ENCODE results near the gene ADGRG6.
"Not testable (repeated sequence)": the region's sequence is repeated elsewhere in the genome, so short reads cannot be mapped to it uniquely, and the experiment has no call there.

Gene ADGRG6

DNA sequence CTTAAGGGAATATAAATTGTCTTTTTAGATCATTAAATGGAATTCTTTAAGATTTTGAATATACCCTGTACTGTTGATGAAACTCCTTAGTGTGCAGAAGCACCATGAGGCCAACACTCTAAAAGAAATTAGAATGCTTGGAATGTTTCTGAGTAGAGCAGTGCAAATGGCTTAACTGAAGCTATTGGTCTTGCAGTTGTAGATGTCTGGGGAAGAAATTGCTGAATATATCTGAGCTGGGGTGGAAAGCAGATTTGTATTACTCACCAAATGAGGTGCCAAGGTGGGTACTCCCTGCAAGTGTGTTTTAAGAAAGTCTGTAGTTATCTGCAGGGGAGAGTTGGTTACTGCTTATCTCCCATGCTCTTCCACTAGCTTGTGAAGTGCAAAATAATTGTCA lies 119.0 kb downstream of the ADGRG6 start:
- Histone ChIP-seq H3K27me3 (ENCODE audit: control insufficient read depth in 1 of 2, insufficient read depth in 2 of 2, low read length in 2 of 2) (no peaks in the 10 kb centered on the region), H3K36me3 (ENCODE audit: control insufficient read depth in 2 of 2, insufficient read depth in 2 of 2, low read length in 2 of 2) (peaks cover 0 to under 1% of the 10 kb centered on the region in 2 donors), H3K9ac (ENCODE audit: low read length in 2 of 2) (no peak overlapping the region), H3K4me3 (ENCODE audit: low read length in 2 of 2) (no peak overlapping the region), H3K4me1 (ENCODE audit: control insufficient read depth, insufficient read depth, low read length) (no peaks in the 10 kb centered on the region), H3K27ac (ENCODE audit: low read length) (no peak overlapping the region), H3K9me3 (ENCODE audit: control insufficient read depth in 2 of 2, low read length in 2 of 2) (no peaks in the 10 kb centered on the region)

DNA sequence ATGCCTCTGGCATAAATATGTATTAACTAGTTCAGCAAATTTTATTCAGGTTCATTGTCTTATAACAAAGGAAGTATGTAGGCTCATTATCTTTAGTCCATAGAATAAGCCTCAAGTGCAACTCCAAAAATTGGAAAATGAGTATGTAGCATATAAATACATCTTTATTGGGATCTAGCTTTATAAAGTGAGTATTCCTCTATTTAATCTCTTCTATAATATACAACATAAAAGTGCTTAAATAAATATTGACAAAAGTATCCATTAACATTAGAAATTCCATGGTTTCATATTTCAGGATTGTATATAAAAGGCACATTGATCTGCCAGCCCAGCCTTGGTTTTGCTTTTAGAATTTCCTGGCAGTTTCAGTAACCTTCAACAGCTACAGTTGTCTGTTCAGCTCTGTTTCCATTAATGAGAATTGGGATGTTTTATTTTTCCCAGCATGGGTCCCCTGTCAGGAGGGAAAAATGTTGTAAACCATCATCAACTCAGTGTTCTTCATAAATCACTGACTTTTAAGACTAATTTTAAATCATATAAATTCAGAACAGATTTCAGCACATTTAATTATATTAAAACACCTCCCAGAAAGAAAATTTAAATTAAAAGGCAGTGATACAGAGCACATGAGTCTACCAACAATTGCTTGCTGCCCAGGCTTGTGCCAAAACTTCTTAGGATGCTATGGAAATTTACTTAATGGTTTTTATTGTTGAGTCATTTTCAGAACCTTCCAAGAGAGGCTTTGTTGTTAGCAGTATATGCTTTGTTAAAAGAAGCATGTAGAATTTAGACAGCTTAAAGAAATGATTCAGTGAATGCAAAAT lies 119.7 kb downstream of the ADGRG6 start:
- Histone ChIP-seq H3K9ac (ENCODE audit: low read length in 2 of 2) (no peak overlapping the region), H3K4me3 (ENCODE audit: low read length in 2 of 2) (no peak overlapping the region), H3K27me3 (ENCODE audit: control insufficient read depth in 1 of 2, insufficient read depth in 2 of 2, low read length in 2 of 2) (no peaks in the 10 kb centered on the region), H3K27ac (ENCODE audit: low read length) (no peak overlapping the region), H3K36me3 (ENCODE audit: control insufficient read depth in 2 of 2, insufficient read depth in 2 of 2, low read length in 2 of 2) (no peaks in the 10 kb centered on the region), H3K9me3 (ENCODE audit: control insufficient read depth in 2 of 2, low read length in 2 of 2) (no peaks in the 10 kb centered on the region), H3K4me1 (ENCODE audit: control insufficient read depth, insufficient read depth, low read length) (no peaks in the 10 kb centered on the region)

- not testable (repeated sequence) for H3K36me3 ChIP-seq (ENCODE audit: control insufficient read depth in 2 of 2, insufficient read depth in 2 of 2, low read length in 2 of 2); H3K27me3 ChIP-seq (ENCODE audit: control insufficient read depth in 1 of 2, insufficient read depth in 2 of 2, low read length in 2 of 2); H3K9me3 ChIP-seq (ENCODE audit: control insufficient read depth in 2 of 2, low read length in 2 of 2); H3K4me1 ChIP-seq (ENCODE audit: control insufficient read depth, insufficient read depth, low read length); H3K9ac ChIP-seq (ENCODE audit: low read length in 2 of 2); H3K27ac ChIP-seq (ENCODE audit: low read length); H3K4me3 ChIP-seq (ENCODE audit: low read length in 2 of 2)
Observed at GRCh38 chr6:142426444-142427132, 124.8 kb downstream of the ADGRG6 start.

GRCh38 chr6:142428468-142428867 lies 126.7 kb downstream of the ADGRG6 start:
- not testable (repeated sequence) for H3K36me3 ChIP-seq (ENCODE audit: control insufficient read depth in 2 of 2, insufficient read depth in 2 of 2, low read length in 2 of 2); H3K27ac ChIP-seq (ENCODE audit: low read length); H3K4me3 ChIP-seq (ENCODE audit: low read length in 2 of 2); H3K9ac ChIP-seq (ENCODE audit: low read length in 2 of 2); H3K9me3 ChIP-seq (ENCODE audit: control insufficient read depth in 2 of 2, low read length in 2 of 2); H3K27me3 ChIP-seq (ENCODE audit: control insufficient read depth in 1 of 2, insufficient read depth in 2 of 2, low read length in 2 of 2); H3K4me1 ChIP-seq (ENCODE audit: control insufficient read depth, insufficient read depth, low read length)

GRCh38 chr6:142429195-142429594 lies 127.4 kb downstream of the ADGRG6 start:
- Histone ChIP-seq H3K27me3 (ENCODE audit: control insufficient read depth in 1 of 2, insufficient read depth in 2 of 2, low read length in 2 of 2) (no peaks in the 10 kb centered on the region), H3K36me3 (ENCODE audit: control insufficient read depth in 2 of 2, insufficient read depth in 2 of 2, low read length in 2 of 2) (no peaks in the 10 kb centered on the region), H3K9me3 (ENCODE audit: control insufficient read depth in 2 of 2, low read length in 2 of 2) (no peaks in the 10 kb centered on the region), H3K4me1 (ENCODE audit: control insufficient read depth, insufficient read depth, low read length) (no peaks in the 10 kb centered on the region), H3K9ac (ENCODE audit: low read length in 2 of 2) (no peak overlapping the region), H3K4me3 (ENCODE audit: low read length in 2 of 2) (no peak overlapping the region), H3K27ac (ENCODE audit: low read length) (no peak overlapping the region)

- Histone ChIP-seq H3K4me1 (ENCODE audit: control insufficient read depth, insufficient read depth, low read length) (no peaks in the 10 kb centered on the region), H3K36me3 (ENCODE audit: control insufficient read depth in 2 of 2, insufficient read depth in 2 of 2, low read length in 2 of 2) (peaks cover 0 to 2% of the 10 kb centered on the region in 2 donors), H3K4me3 (ENCODE audit: low read length in 2 of 2) (no peak overlapping the region), H3K27ac (ENCODE audit: low read length) (no peak overlapping the region), H3K9me3 (ENCODE audit: control insufficient read depth in 2 of 2, low read length in 2 of 2) (no peaks in the 10 kb centered on the region), H3K9ac (ENCODE audit: low read length in 2 of 2) (no peak overlapping the region), H3K27me3 (ENCODE audit: control insufficient read depth in 1 of 2, insufficient read depth in 2 of 2, low read length in 2 of 2) (no peaks in the 10 kb centered on the region)
Observed at GRCh38 chr6:142433419-142433818, 131.6 kb downstream of the ADGRG6 start.

DNA sequence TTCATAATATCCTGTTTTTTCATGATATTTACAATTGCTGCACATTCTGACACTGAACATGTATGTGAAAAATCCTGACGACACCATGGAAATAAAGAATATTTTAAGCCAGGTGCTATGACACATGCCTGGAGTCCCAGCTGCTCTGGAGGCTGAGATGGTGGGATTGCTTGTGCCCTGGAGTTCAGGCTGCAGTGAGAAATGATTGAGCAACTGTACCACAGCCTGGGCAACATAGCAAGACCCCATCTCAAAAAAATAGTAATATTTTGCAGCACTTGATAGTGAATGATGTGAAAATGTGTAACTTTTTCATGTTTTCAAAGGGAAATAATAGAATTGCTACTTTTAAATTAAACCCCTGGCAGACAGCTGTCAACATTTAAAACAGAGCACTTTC lies 137.1 kb downstream of the ADGRG6 start:
- Histone ChIP-seq H3K9ac (ENCODE audit: low read length in 2 of 2) (no peak overlapping the region), H3K27ac (ENCODE audit: low read length) (no peak overlapping the region), H3K27me3 (ENCODE audit: control insufficient read depth in 1 of 2, insufficient read depth in 2 of 2, low read length in 2 of 2) (no peaks in the 10 kb centered on the region), H3K4me1 (ENCODE audit: control insufficient read depth, insufficient read depth, low read length) (no peaks in the 10 kb centered on the region), H3K4me3 (ENCODE audit: low read length in 2 of 2) (no peak overlapping the region), H3K9me3 (ENCODE audit: control insufficient read depth in 2 of 2, low read length in 2 of 2) (no peaks in the 10 kb centered on the region), H3K36me3 (ENCODE audit: control insufficient read depth in 2 of 2, insufficient read depth in 2 of 2, low read length in 2 of 2) (peaks cover 0 to 2% of the 10 kb centered on the region in 2 donors)

- peaks cover 0 to 2% of the 10 kb centered on the region in 2 donors for H3K36me3 ChIP-seq (ENCODE audit: control insufficient read depth in 2 of 2, insufficient read depth in 2 of 2, low read length in 2 of 2)
- no peak overlapping the region for H3K4me3 ChIP-seq (ENCODE audit: low read length in 2 of 2)
- no peaks in the 10 kb centered on the region for H3K4me1 ChIP-seq (ENCODE audit: control insufficient read depth, insufficient read depth, low read length)
- H3K27me3 ChIP-seq (ENCODE audit: control insufficient read depth in 1 of 2, insufficient read depth in 2 of 2, low read length in 2 of 2): no peaks in the 10 kb centered on the region
- H3K9me3 ChIP-seq (ENCODE audit: control insufficient read depth in 2 of 2, low read length in 2 of 2): no peaks in the 10 kb centered on the region
- no peak overlapping the region for H3K27ac ChIP-seq (ENCODE audit: low read length)
- H3K9ac ChIP-seq (ENCODE audit: low read length in 2 of 2): no peak overlapping the region
Observed at GRCh38 chr6:142440600-142441293, 138.9 kb downstream of the ADGRG6 start.

DNA sequence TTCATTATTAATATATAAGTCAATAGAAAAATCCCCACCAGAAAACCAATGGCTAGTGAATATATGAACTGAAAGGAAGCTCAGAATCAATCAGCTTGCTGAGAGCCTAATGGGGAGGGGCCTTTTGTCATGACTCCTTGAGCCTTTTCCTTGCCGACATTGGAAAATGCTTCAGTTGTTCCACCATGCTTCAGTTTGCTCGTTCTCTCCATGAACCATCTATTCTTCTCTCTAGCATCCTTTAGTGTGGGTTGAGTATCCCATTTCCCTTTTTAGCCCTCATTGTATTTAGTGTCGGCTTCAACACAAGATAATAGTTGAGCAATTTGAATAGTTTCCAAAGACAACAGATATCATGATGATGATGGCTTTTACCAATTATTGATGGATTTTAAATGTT lies 139.9 kb downstream of the ADGRG6 start:
- no peaks in the 10 kb centered on the region for H3K9me3 ChIP-seq (ENCODE audit: control insufficient read depth in 2 of 2, low read length in 2 of 2)
- no peak overlapping the region for H3K4me3 ChIP-seq (ENCODE audit: low read length in 2 of 2)
- H3K27ac ChIP-seq (ENCODE audit: low read length): no peak overlapping the region
- no peaks in the 10 kb centered on the region for H3K27me3 ChIP-seq (ENCODE audit: control insufficient read depth in 1 of 2, insufficient read depth in 2 of 2, low read length in 2 of 2)
- peaks cover 0 to 2% of the 10 kb centered on the region in 2 donors for H3K36me3 ChIP-seq (ENCODE audit: control insufficient read depth in 2 of 2, insufficient read depth in 2 of 2, low read length in 2 of 2)
- no peak overlapping the region for H3K9ac ChIP-seq (ENCODE audit: low read length in 2 of 2)
- no peaks in the 10 kb centered on the region for H3K4me1 ChIP-seq (ENCODE audit: control insufficient read depth, insufficient read depth, low read length)

GRCh38 chr6:142443102-142443501 lies 141.3 kb downstream of the ADGRG6 start:
- Histone ChIP-seq H3K9ac (ENCODE audit: low read length in 2 of 2) (no peak overlapping the region), H3K36me3 (ENCODE audit: control insufficient read depth in 2 of 2, insufficient read depth in 2 of 2, low read length in 2 of 2) (no peaks in the 10 kb centered on the region), H3K27me3 (ENCODE audit: control insufficient read depth in 1 of 2, insufficient read depth in 2 of 2, low read length in 2 of 2) (no peaks in the 10 kb centered on the region), H3K4me1 (ENCODE audit: control insufficient read depth, insufficient read depth, low read length) (no peaks in the 10 kb centered on the region), H3K4me3 (ENCODE audit: low read length in 2 of 2) (no peak overlapping the region), H3K27ac (ENCODE audit: low read length) (no peak overlapping the region), H3K9me3 (ENCODE audit: control insufficient read depth in 2 of 2, low read length in 2 of 2) (no peaks in the 10 kb centered on the region)
